HepG2 (cell line): Measurements from ENCODE around the gene ENGASE. TPM values are rescaled to one million over a fixed set of nuclear protein-coding genes. Genes with fewer than 3 reads are reported as not detected.

Experiments used
- ATAC-seq: fragments of 200-7000 bp; cut with Tn5 transposase; 3 replicates; pipeline ENCODE4 v1.9.1; 2020; ENCODE audit warnings: mild to moderate bottlenecking, moderate library complexity
- BruUV-seq: library from RNA; stranded (reverse); fragments of 400-500 nt; replicated peaks from 2 replicates; lab custom pipeline; 2021; lab: Mats Ljungman, UMichigan
- CTCF ChIA-PET: fragments of 300-600 bp; formaldehyde crosslinking; extraction: SDS; loops from one replicate; lab custom pipeline; 2021; ENCODE audit warnings: low total read pairs, inconsistent platforms, low intra/inter-chr PET ratio; lab: Yijun Ruan, JAX
- POLR2A ChIA-PET: fragments of 350-600 bp; sonication (Branson Sonifier 250); formaldehyde crosslinking; loops from one replicate; lab custom pipeline; 2020; ENCODE audit warnings: antibody characterized with exemption, inconsistent platforms; lab: Yijun Ruan, JAX
- DNase-seq: peaks from one replicate; pipeline ENCODE4 v3.0.0-alpha.2; 2015; ENCODE audit warnings: low spot score
- FAIRE-seq: peaks from 3 replicates; lab custom pipeline; 2011; peaks lifted over from hg19 to GRCh38; lab: Jason Lieb, UNC
- H2AFZ ChIP-seq: one replicate; pipeline ENCODE4 v1.6.1; 2011; ENCODE audit warnings: low read length, inconsistent platforms
- H3K27ac ChIP-seq: fragments of 300-600 bp; 3 replicates; pipeline ENCODE4 v1.8.0; 2011; ENCODE audit warnings: mixed run types, mild to moderate bottlenecking, mixed read lengths, low read length, inconsistent platforms; ENCODE audit not compliant: insufficient read depth; ENCODE audit errors: extremely low read length
- H3K27me3 ChIP-seq, 2 experiments: fragments of 200-600 bp in 1 of 2; 2 replicates in 1 of 2; 3 replicates in 1 of 2; pipeline versions ENCODE4 v1.6.0 to v1.8.0; 2011; ENCODE audit warnings: low read length in 2 of 2, mild to moderate bottlenecking in 2 of 2, moderate library complexity in 2 of 2, inconsistent platforms in 1 of 2; ENCODE audit not compliant: insufficient read depth in 2 of 2, control insufficient read depth in 1 of 2
- H3K36me3 ChIP-seq, 2 experiments: fragments of 200-600 bp in 1 of 2; replicated peaks in 1 of 2; 2 replicates in 1 of 2; 3 replicates in 1 of 2; pipeline versions ENCODE4 v1.5.1 to v1.8.0; 2011; ENCODE audit warnings: low read length in 2 of 2, inconsistent platforms in 1 of 2; ENCODE audit not compliant: insufficient read depth in 2 of 2, control insufficient read depth in 1 of 2
- H3K4me1 ChIP-seq: 2 replicates; pipeline ENCODE4 v1.5.1; 2012; ENCODE audit warnings: low read length, inconsistent platforms; ENCODE audit not compliant: insufficient read depth
- H3K4me2 ChIP-seq: 2 replicates; pipeline ENCODE4 v1.6.0; 2011; ENCODE audit warnings: low read depth, low read length, inconsistent platforms
- H3K4me3 ChIP-seq, 3 experiments: fragments of 200-600 bp in 1 of 3; sonication (generic), shearing (Covaris generic) in 1 of 3; replicated peaks in 1 of 3; 2 replicates each; pipeline ENCODE4 v1.5.1; 2011 to 2016; ENCODE audit warnings: low read length in 3 of 3, inconsistent platforms in 2 of 3, low read depth in 2 of 3, mild to moderate bottlenecking in 2 of 3, control low read depth in 1 of 3, mixed read lengths in 1 of 3; ENCODE audit not compliant: insufficient read depth in 1 of 3
- H3K79me2 ChIP-seq: one replicate; pipeline ENCODE4 v1.6.1; 2011; ENCODE audit warnings: low read length, inconsistent platforms; ENCODE audit not compliant: insufficient read depth
- H3K9ac ChIP-seq: 2 replicates; pipeline ENCODE4 v1.6.0; 2011; ENCODE audit warnings: mild to moderate bottlenecking, low read depth, low read length, inconsistent platforms; ENCODE audit not compliant: insufficient read depth
- H3K9me3 ChIP-seq: 2 replicates; pipeline ENCODE4 v1.5.1; 2012; ENCODE audit warnings: mild to moderate bottlenecking, low read length
- H4K20me1 ChIP-seq: 2 replicates; pipeline ENCODE4 v1.6.0; 2011; ENCODE audit warnings: inconsistent platforms, mild to moderate bottlenecking, low read length, moderate library complexity; ENCODE audit not compliant: insufficient read depth
- ATF7 ChIP-seq, 2 experiments: fragments of 450-650 bp in 1 of 2; sonication (generic) in 1 of 2; formaldehyde crosslinking in 1 of 2; IDR thresholded peaks; 2 replicates each; pipeline versions ENCODE4 v1.4.0 to v1.6.1; 2016 to 2020; ENCODE audit warnings: antibody characterized with exemption in 1 of 2, mild to moderate bottlenecking in 1 of 2, missing genetic modification reagents in 1 of 2
- BRCA1 ChIP-seq: sonication (generic); formaldehyde crosslinking; IDR thresholded peaks from 2 replicates; pipeline ENCODE4 v1.4.0; 2020; ENCODE audit warnings: missing genetic modification reagents
- EEA1 ChIP-seq: sonication (generic); formaldehyde crosslinking; IDR thresholded peaks from 2 replicates; pipeline ENCODE4 v1.5.1; 2020; ENCODE audit warnings: mild to moderate bottlenecking, missing genetic modification reagents, borderline replicate concordance
- FLYWCH1 ChIP-seq: sonication (generic); formaldehyde crosslinking; IDR thresholded peaks from 2 replicates; pipeline ENCODE4 v1.8.1; 2023; ENCODE audit warnings: mild to moderate bottlenecking, missing genetic modification reagents
- FOXM1 ChIP-seq: sonication (generic); formaldehyde crosslinking; IDR thresholded peaks from 2 replicates; pipeline ENCODE4 v1.5.0; 2020; ENCODE audit warnings: missing genetic modification reagents
- GPN1 ChIP-seq: sonication (generic); formaldehyde crosslinking; IDR thresholded peaks from 2 replicates; pipeline ENCODE4 v1.5.1; 2020; ENCODE audit warnings: missing genetic modification reagents, borderline replicate concordance
- JUN ChIP-seq: sonication (generic); formaldehyde crosslinking; IDR thresholded peaks from 2 replicates; pipeline ENCODE4 v1.4.0; 2020; ENCODE audit warnings: mild to moderate bottlenecking, missing genetic modification reagents
- MAF1 ChIP-seq: sonication (generic); formaldehyde crosslinking; IDR thresholded peaks from 2 replicates; pipeline ENCODE4 v1.5.0; 2020; ENCODE audit warnings: missing genetic modification reagents, borderline replicate concordance
- MATR3 ChIP-seq: sonication (generic); formaldehyde crosslinking; IDR thresholded peaks from 2 replicates; pipeline ENCODE4 v1.4.0; 2020; ENCODE audit warnings: missing genetic modification reagents
- MTF2 ChIP-seq: sonication (generic); formaldehyde crosslinking; IDR thresholded peaks from 2 replicates; pipeline ENCODE4 v1.5.0; 2020; ENCODE audit warnings: missing genetic modification reagents, borderline replicate concordance
- NCOA1 ChIP-seq: sonication (generic); formaldehyde crosslinking; IDR thresholded peaks from 2 replicates; pipeline ENCODE4 v1.9.0; 2021; ENCODE audit warnings: missing genetic modification reagents
- REPIN1 ChIP-seq: sonication (generic); formaldehyde crosslinking; IDR thresholded peaks from 2 replicates; pipeline ENCODE4 v1.8.0; 2022; ENCODE audit warnings: missing genetic modification reagents, low read depth, mild to moderate bottlenecking, borderline replicate concordance
- ZNF256 ChIP-seq: sonication (generic); formaldehyde crosslinking; conservative IDR thresholded peaks from 2 replicates; pipeline ENCODE4 v1.4.0; 2020; ENCODE audit warnings: missing genetic modification reagents
- ZNF3 ChIP-seq: IDR thresholded peaks from 2 replicates; pipeline ENCODE4 v1.7.0; 2017; ENCODE audit warnings: inconsistent platforms
- ZNF598 ChIP-seq: sonication (generic); formaldehyde crosslinking; IDR thresholded peaks from 2 replicates; pipeline ENCODE4 v1.5.1; 2020; ENCODE audit warnings: mild to moderate bottlenecking, missing genetic modification reagents, borderline replicate concordance
- ZNF629 ChIP-seq: sonication (generic); formaldehyde crosslinking; conservative IDR thresholded peaks from 2 replicates; pipeline ENCODE4 v1.5.0; 2020; ENCODE audit warnings: missing genetic modification reagents
- ZNF780A ChIP-seq: sonication (generic); formaldehyde crosslinking; IDR thresholded peaks from 2 replicates; pipeline ENCODE4 v1.8.0; 2022; ENCODE audit warnings: mild to moderate bottlenecking, missing genetic modification reagents, moderate library complexity
- WGBS: methylation state at CpG from one replicate; pipeline ENCODE4 v1.1.6; 2017; ENCODE audit warnings: low lambda C conversion rate; 5-methylcytosine and 5-hydroxymethylcytosine counted together
- in situ Hi-C: cut with HindIII; loops from 2 replicates; pipeline ENCODE4 v1.10.0; 2017; ENCODE audit warnings: low pct_unique_long_range_greater_than_20kb; ENCODE audit not compliant: extremely low pct_ligation_motif_present
- intact Hi-C: fragments of 100-400 bp; cut with micrococcal nuclease; formaldehyde crosslinking; loops from one replicate; pipeline ENCODE4 v1.10.0; 2022; ENCODE audit not compliant: unreplicated experiment
- polyA plus RNA-seq, 8 experiments: library from polyadenylated mRNA; depleted of rRNA in 3 of 8; stranded (reverse) in 7 of 8; unstranded in 1 of 8; fragments of >200 nt; fragmentation: Illumina TruSeq in 4 of 8; extraction: Trizol in 4 of 8; gene quantifications; 2 replicates each; pipeline versions ENCODE4 v1.2.1 to v1.2.3, GENCODE V29; 2011 to 2016; ENCODE audit warnings: low read depth in 4 of 8, missing spikeins in 1 of 8, mixed read lengths in 1 of 8; ENCODE audit not compliant: insufficient read depth in 1 of 8
- total RNA-seq, 5 experiments: library from RNA; depleted of rRNA; stranded (reverse); fragments of >200 nt; fragmentation: Illumina TruSeq; extraction: Trizol; gene quantifications; 2 replicates each; pipeline ENCODE4 v1.2.3, GENCODE V29; 2016; ENCODE audit warnings: low read depth in 1 of 5
- TF ChIP-seq, protein P1 (sequence below): sonication (generic); formaldehyde crosslinking; IDR thresholded peaks from 2 replicates; pipeline ENCODE4 v1.8.0; 2022; ENCODE audit warnings: mild to moderate bottlenecking, missing genetic modification reagents, borderline replicate concordance

The ENGASE gene
- total and polyA plus RNA-seq, 2 of the 13 experiments (the other 11 are each of a cell fraction or from before 2014, with no cell fraction given): 10.6 to 18.1 TPM

DNA sequence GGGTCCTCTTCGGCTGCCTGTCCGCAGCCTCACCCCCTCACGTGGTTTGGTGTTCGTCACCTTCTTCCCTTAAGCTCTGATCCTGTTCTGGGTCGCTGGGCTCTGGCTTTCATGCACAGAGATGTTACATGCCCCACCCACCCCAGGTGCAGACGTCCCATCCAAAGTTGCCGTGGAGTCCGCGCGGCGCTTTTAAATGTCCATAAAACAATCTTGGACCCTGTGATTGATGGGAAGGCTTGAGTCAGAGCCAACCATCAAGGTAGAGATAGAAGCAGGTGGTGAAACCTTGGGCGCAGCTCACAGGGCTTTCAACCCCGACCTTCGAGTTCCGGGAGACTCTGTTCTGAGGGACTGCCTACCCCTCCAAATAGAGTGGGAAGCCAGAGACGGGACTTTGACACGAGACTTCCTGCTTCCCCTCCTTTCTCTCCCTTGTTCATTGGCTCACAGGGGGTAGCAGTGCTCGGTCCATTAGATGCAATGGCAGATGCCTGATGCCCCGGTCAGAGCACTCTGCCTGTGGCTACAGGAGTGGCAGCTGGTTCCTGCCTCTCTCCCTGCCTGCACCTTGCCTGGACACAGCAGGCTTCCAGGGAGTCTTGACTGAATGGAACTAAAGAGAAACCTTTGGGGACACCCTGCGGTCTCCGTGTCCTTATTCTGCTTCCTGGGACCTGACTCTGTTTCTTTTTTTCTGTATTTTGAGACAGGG lies 4.0 kb downstream of the ENGASE start:
- FAIRE-seq: no peak

DNA sequence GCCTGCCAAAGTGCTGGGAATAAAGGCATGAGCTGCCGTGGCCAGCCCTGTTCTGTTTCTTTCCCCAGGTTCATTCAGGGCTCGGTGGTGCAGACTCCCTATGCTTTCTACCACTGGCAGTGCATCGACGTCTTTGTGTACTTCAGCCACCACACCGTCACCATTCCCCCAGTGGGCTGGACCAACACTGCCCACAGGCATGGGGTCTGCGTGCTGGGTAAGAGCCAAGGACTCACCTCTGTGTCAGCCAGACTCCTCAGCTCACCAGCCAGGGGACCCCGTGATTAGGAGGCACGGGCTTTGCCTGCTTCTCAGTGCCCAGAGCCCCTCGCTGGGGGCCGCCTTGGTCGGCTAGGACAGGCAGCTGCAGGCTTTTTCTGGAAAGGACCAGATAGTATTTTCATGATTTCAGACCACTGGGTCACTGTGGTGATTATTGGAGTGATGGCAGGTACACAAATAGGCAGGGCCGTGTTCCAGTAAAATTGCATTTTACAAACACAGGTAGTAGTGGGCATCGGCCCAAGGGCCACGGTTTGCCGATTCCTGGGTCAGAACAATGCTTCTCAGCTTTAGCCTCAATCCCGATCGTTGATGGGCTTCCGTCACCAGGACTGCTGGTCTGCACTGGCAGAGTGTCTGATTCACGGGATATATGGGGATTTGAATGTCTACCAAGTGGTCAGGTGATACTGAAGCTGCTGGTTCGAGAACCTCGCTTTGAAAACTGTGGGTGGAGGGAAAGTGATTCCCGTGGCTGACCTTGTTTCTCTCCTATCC lies 5.0 kb downstream of the ENGASE start:
- peaks cover 14 to 40% of the 10 kb centered on the region in 2 experiments; a peak in 4 of 5 replicates for H3K36me3 ChIP-seq
- H3K4me2 ChIP-seq: no peak overlapping the region
- peaks cover 15% of the 10 kb centered on the region for H3K4me1 ChIP-seq
- no peak overlapping the region for H2AFZ ChIP-seq
- peaks cover 5% of the 10 kb centered on the region for H3K79me2 ChIP-seq
- TF ChIP-seq NCOA1 (CRISPR knock-in tag): no peak
- TF ChIP-seq, protein P1, sequence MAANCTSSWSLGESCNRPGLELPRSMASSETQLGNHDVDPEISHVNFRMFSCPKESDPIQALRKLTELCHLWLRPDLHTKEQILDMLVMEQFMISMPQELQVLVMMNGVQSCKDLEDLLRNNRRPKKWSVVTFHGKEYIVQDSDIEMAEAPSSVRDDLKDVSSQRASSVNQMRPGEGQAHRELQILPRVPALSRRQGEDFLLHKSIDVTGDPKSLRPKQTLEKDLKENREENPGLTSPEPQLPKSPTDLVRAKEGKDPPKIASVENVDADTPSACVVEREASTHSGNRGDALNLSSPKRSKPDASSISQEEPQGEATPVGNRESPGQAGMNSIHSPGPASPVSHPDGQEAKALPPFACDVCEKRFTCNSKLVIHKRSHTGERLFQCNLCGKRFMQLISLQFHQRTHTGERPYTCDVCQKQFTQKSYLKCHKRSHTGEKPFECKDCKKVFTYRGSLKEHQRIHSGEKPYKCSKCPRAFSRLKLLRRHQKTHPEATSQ (CRISPR knock-in tag): no peak
- no peak for TF ChIP-seq ATF7 (IDR thresholded peaks at IDR 0.05)
- no peak for TF ChIP-seq ATF7 (CRISPR knock-in tag; IDR thresholded peaks at IDR 0.05)
- TF ChIP-seq ZNF629 (CRISPR knock-in tag): no peak
- no peak for TF ChIP-seq JUN
- no peak for TF ChIP-seq GPN1
- TF ChIP-seq FLYWCH1: no peak
- no peak for TF ChIP-seq MATR3 (CRISPR knock-in tag)
- TF ChIP-seq ZNF598 (CRISPR knock-in tag): no peak
- TF ChIP-seq FOXM1 (CRISPR knock-in tag): no peak
- no peak for TF ChIP-seq REPIN1
- TF ChIP-seq ZNF3 (CRISPR knock-in tag): no peak
- H3K27me3 ChIP-seq: no peaks in the 10 kb centered on the region
- no peak overlapping the region for H3K27ac ChIP-seq
- no peak overlapping the region for H3K9ac ChIP-seq
- no peaks in the 10 kb centered on the region for H3K9me3 ChIP-seq
- no peak for ATAC-seq
- WGBS: 95% methylated on average over 22 of the region's 22 CpGs
- ChIA-PET CTCF (no interaction called here), POLR2A (no interaction called here)
- in situ Hi-C loops (loop anchor here (5.0 kb wide), 1 partner anchor 32 kb away; no protein-coding TSS in a partner anchor), intact Hi-C loops (loop anchor here (5.0 kb wide), 1 partner anchor 62 kb away; no protein-coding TSS in a partner anchor)
- H3K4me3 ChIP-seq: no peak overlapping the region
- no TSS peak for BruUV-seq
- no peak for DNase-seq
- H4K20me1 ChIP-seq: no peaks in the 10 kb centered on the region
- FAIRE-seq: no peak

More for the DNA sequence above, 4.0 kb downstream of the ENGASE start:
- TF ChIP-seq MAF1 (CRISPR knock-in tag): no peak
- no peak for TF ChIP-seq EEA1
- TF ChIP-seq ZNF780A: no peak
- no peak for TF ChIP-seq ZNF256 (CRISPR knock-in tag)
- TF ChIP-seq MTF2 (CRISPR knock-in tag): no peak
- TF ChIP-seq BRCA1 (CRISPR knock-in tag): no peak
- TF ChIP-seq, all 625 proteins: peak for 0
- H3K27me3 ChIP-seq: no peaks in the 10 kb centered on the region
- WGBS: 94% methylated on average over 21 of the region's 21 CpGs
- peaks cover 5% of the 10 kb centered on the region for H3K79me2 ChIP-seq
- H2AFZ ChIP-seq: no peak overlapping the region
- peaks cover 13 to 34% of the 10 kb centered on the region in 2 experiments; a peak in 4 of 5 replicates for H3K36me3 ChIP-seq
- no peak overlapping the region for H3K4me2 ChIP-seq
- H3K9ac ChIP-seq: no peak overlapping the region
- no peak for ATAC-seq
- H3K27ac ChIP-seq: no peak overlapping the region
- no TSS peak for BruUV-seq
- H3K4me3 ChIP-seq: no peak overlapping the region
- H4K20me1 ChIP-seq: no peaks in the 10 kb centered on the region
- intact Hi-C loops (loop anchor here (5.0 kb wide), 1 partner anchor 61 kb away; no protein-coding TSS in a partner anchor), in situ Hi-C loops (no loop called here)
- DNase-seq: no peak
- peaks cover 25% of the 10 kb centered on the region for H3K4me1 ChIP-seq
- no peaks in the 10 kb centered on the region for H3K9me3 ChIP-seq
- ChIA-PET POLR2A (no interaction called here), CTCF (no interaction called here)
